Fibroblast of lung (primary cell): ENCODE measurements around the gene PRCC.

Source experiments
- CTCF ChIP-seq, 2 donors: IDR thresholded peaks in 1 of 2; conservative IDR thresholded peaks in 1 of 2; 1 replicate in 1 of 2; 2 replicates in 1 of 2; pipeline ENCODE4 v1.5.1; 2011 to 2012; ENCODE audit warnings: low read length in 2 of 2, control low read depth in 1 of 2, inconsistent platforms in 1 of 2, low read depth in 1 of 2, mild to moderate bottlenecking in 1 of 2
- EZH2 ChIP-seq: IDR thresholded peaks from 2 replicates; pipeline ENCODE4 v1.5.1; 2012; ENCODE audit warnings: low read length, control low read depth, mild to moderate bottlenecking; ENCODE audit errors: missing control alignments

- TF ChIP-seq CTCF (conservative IDR thresholded peaks at IDR 0.05 in 1 of 2, IDR thresholded peaks at IDR 0.05 in 1 of 2; ENCODE audit: low read depth in 1 of 2, low read length in 2 of 2) = no peak
- TF ChIP-seq EZH2 = peak; percentile 41
These were observed 75.4 kb downstream of the PRCC start for GRCh38 chr1:156842618-156843300.
